Psoas muscle (tissue), 8 donors: ENCODE measurements around the gene MORN1. TPM values are rescaled to one million over a fixed set of nuclear protein-coding genes. Genes with fewer than 3 reads are reported as not detected.

ENCODE experiments used
- ATAC-seq, 4 donors: fragments of 200-7000 bp; cut with Tn5 transposase; one replicate each; pipeline ENCODE4 v1.9.1; 2020; ENCODE audit warnings: moderate library complexity in 3 of 4, mild to moderate bottlenecking in 2 of 4
- DNase-seq, 2 donors: peaks; one replicate each; pipeline ENCODE4 v3.0.0-alpha.2; 2020
- H3K27ac ChIP-seq: fragments of 200-600 bp; one replicate; pipeline ENCODE4 v1.8.0; 2022
- H3K27me3 ChIP-seq, 3 donors: fragments of 200-600 bp in 1 of 3; one replicate each; pipeline versions ENCODE4 v1.6.1 to v1.8.0; 2013 to 2022; ENCODE audit warnings: low read length in 2 of 3, mild to moderate bottlenecking in 2 of 3, moderate library complexity in 1 of 3; ENCODE audit not compliant: insufficient read depth in 3 of 3
- H3K36me3 ChIP-seq, 2 donors: fragments of 200-600 bp in 1 of 2; one replicate each; pipeline versions ENCODE4 v1.6.1 to v1.8.0; 2013 to 2022; ENCODE audit warnings: low read depth in 1 of 2, mild to moderate bottlenecking in 1 of 2, moderate library complexity in 1 of 2; ENCODE audit not compliant: insufficient read depth in 1 of 2
- H3K4me1 ChIP-seq: fragments of 200-600 bp; one replicate; pipeline ENCODE4 v1.8.0; 2022
- H3K4me3 ChIP-seq: fragments of 200-600 bp; one replicate; pipeline ENCODE4 v1.8.0; 2022; ENCODE audit warnings: mild to moderate bottlenecking
- H3K9me3 ChIP-seq: fragments of 200-600 bp; one replicate; pipeline ENCODE4 v1.8.0; 2022
- WGBS, 3 donors: extraction: QIAGEN DNeasy Blood & Tissue Kit; methylation state at CpG; one replicate each; pipeline versions ENCODE4 v1.1.6 to v1.1.7; 2013; 5-methylcytosine and 5-hydroxymethylcytosine counted together
- intact Hi-C, 2 donors: fragments of 100-400 bp; cut with DNase I; formaldehyde crosslinking; loops; one replicate each; pipeline versions ENCODE4 v1.11.0 to v1.14.2; 2022
- polyA plus RNA-seq, 3 donors: library from polyadenylated mRNA; stranded (reverse); fragments of 200-250 nt; gene quantifications; one replicate each; pipeline ENCODE4 v1.2.3, GENCODE V29; 2013
- total RNA-seq, 4 donors: library from RNA; stranded (reverse); fragmentation: NEBNext Ultra II Directional in 2 of 4; extraction: Animal tissue kit (Norgen Biotek cat#: 25700) in 2 of 4; gene quantifications; one replicate each; pipeline versions ENCODE4 v1.2.1 to v1.2.4, GENCODE V29; 2021 to 2023
- TF ChIP-seq, protein P1 (sequence below): fragments of 200-600 bp; IDR thresholded peaks from one replicate; pipeline ENCODE4 v1.8.0; 2022; ENCODE audit warnings: antibody characterized with exemption
- donor health status: healthy with polysubstance abuse.
- donor health status: DM: no; HTN: no; CAD: no; lungs with moderate emphysema.
- donor health status: Bipolar disorder and iron deficiency.
- donor health status: healthy.
- donor health status: DM: yes; HTN: yes; CAD: no.
- donor health status: DM: no; HTN: no; CAD: no.
- donor health status: DM: no; HTN: no; CAD: no.
- donor health status: DM: yes; HTN: yes; CAD: no.

The MORN1 gene
- total and polyA plus RNA-seq, 7 donors, result 1.2 to 7.3 (median 4.2) TPM

DNA sequence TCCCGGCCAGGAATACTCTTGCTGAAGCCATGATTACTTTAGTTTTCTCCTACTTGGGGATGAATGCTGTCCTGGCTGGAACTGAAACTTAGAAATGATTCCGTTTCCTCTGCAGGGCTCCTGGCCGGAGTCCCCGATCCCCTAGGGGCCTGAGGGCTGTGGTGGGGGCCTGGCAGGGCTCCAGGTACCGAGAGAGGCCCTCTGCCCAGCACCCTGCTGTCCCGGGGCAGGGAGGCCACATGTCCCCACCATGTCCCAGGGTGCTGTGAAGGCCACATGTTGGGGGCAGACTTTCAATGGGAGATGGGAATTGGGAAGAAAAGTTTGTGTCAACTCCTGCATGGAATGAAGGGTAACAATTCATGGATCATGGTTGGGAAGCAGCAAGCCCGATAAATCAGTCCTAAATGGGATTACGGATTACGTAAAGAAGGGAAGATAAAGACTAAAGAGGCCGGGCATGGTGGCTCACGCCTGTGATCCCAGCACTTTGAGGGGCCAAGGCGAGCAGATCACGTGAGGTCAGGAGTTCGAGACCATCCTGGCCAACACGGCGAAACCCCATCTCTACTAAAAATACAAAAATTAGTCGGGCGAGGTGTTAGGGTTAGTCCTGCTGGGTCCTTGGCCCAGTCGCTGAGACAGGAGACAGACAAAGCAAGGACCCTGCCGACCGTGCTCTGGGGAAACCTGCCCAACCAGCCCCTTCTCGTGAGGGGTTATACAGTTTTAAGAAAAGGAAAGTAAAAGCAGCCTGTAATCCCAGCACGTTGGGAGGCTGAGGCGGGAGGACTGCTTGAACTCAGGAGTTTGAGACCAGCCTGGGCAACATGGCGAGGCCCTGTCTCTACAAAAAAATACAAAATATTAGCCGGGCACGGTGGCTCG, 37.6 kb downstream of the MORN1 start:
- no peak overlapping the region for H3K4me3 ChIP-seq
- TF ChIP-seq, protein P1, sequence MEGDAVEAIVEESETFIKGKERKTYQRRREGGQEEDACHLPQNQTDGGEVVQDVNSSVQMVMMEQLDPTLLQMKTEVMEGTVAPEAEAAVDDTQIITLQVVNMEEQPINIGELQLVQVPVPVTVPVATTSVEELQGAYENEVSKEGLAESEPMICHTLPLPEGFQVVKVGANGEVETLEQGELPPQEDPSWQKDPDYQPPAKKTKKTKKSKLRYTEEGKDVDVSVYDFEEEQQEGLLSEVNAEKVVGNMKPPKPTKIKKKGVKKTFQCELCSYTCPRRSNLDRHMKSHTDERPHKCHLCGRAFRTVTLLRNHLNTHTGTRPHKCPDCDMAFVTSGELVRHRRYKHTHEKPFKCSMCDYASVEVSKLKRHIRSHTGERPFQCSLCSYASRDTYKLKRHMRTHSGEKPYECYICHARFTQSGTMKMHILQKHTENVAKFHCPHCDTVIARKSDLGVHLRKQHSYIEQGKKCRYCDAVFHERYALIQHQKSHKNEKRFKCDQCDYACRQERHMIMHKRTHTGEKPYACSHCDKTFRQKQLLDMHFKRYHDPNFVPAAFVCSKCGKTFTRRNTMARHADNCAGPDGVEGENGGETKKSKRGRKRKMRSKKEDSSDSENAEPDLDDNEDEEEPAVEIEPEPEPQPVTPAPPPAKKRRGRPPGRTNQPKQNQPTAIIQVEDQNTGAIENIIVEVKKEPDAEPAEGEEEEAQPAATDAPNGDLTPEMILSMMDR, result no peak
- H3K9me3 ChIP-seq, result no peaks in the 10 kb centered on the region
- no peaks in the 10 kb centered on the region for H3K27me3 ChIP-seq
- H3K27ac ChIP-seq, result no peak overlapping the region
- intact Hi-C loops, result no loop called here
- no peaks in the 10 kb centered on the region for H3K4me1 ChIP-seq
- peak; percentile 8 to 52 for DNase-seq
- H3K36me3 ChIP-seq, result no peaks in the 10 kb centered on the region
- no peak for ATAC-seq
- WGBS, 3 donors, result 80 to 84% (median 82%) methylated on average over 28 of the region's 28 CpGs

DNA sequence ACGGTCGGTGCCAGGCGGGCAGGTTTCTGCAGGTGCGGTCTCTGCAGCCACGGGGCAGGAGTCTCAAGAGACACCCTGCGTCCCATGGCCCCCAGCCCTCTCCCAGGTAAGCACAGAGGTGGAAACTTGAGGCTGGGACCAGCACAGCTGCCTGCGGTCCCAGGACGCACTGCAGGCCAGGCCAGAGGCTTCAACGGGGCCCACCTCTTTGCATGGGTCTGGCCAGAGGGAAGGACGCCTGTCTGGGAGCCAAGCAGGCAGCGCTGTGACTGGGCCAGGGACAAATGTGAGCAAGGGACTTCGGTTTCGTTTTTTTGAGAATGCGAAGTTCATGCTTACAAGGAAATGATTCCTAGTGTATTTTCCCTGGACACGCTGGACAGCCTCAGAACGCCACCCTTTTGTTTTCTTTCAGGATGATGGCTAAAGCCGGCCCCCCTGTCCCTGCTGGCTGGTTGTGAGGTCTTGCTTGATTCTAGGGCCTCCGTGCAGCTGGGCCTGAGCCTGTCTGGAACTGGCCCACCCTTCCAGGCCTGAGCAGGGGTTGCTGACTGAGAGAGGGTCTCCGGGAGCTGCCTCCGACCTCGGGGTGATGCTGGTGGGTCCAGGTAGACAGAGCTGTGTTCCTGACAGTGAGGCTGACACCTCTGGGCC, 38.3 kb downstream of the MORN1 start:
- ATAC-seq (no peak), DNase-seq (peak; percentile 13 to 50)
- no peaks in the 10 kb centered on the region for H3K9me3 ChIP-seq
- intact Hi-C loops, result no loop called here
- H3K4me3 ChIP-seq, result no peak overlapping the region
- H3K4me1 ChIP-seq, result no peaks in the 10 kb centered on the region
- no peak overlapping the region for H3K27ac ChIP-seq
- TF ChIP-seq, protein P1, result no peak
- WGBS, 3 donors, result 69 to 73% (median 72%) methylated on average over 20 to 21 of the region's 21 CpGs
- H3K36me3 ChIP-seq, result no peaks in the 10 kb centered on the region
- H3K27me3 ChIP-seq, result no peaks in the 10 kb centered on the region

DNA sequence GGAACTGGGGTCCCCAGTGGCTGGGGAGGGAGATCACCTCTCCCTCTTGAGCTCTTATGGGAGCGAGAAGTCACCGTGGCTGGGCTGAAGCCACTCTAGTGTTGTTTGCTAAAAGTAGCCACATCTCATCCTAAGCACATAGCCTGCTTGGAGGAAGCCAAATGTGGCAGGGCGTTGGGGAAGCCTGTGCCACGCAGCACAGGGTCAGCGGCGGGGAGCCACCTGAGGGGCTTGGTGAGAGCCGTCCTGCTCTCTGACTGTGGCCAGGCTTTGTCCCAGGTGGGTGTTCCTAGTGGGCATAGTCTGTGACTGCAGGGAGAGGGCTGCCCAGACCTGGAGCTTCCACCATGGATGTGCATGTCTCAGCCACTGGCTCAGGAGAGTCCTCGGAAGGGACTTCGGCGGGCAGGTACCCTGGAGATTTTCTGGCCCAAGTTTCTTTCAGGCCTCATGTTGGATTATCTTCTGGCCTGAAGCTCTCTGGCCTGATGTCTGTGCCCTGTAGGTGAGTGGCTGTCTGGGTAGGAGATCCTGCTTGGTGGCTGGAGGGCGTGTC, 38.9 kb downstream of the MORN1 start:
- ATAC-seq, result no peak
- intact Hi-C loops, result no loop called here
- no peaks in the 10 kb centered on the region for H3K4me1 ChIP-seq
- H3K4me3 ChIP-seq, result no peak overlapping the region
- H3K36me3 ChIP-seq, result no peaks in the 10 kb centered on the region
- TF ChIP-seq, protein P1, result no peak
- no peaks in the 10 kb centered on the region for H3K9me3 ChIP-seq
- 93 to 95% (median 93%) methylated on average over 11 of the region's 11 CpGs for WGBS, 3 donors
- DNase-seq, result peak; percentile 7 to 19
- H3K27me3 ChIP-seq, result no peaks in the 10 kb centered on the region
- no peak overlapping the region for H3K27ac ChIP-seq

DNA sequence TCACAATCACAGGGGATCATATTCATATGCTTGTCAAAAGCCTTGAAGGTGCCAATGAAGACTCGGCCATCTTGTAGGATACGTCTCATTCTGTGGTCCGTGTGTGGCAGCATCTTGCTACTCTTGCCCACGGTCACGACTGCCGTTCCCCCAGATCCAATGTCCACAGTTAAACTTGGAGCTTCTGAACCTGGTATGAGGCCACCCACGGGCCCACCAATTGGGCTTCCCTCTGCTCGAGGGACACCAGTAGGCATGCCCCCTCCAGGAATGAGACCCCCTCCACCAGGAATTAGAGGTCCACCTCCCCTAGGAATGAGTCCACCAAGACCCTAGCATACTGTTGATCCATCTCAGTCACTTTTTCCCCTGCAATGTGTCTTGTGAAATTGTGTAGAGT, 39.6 kb downstream of the MORN1 start:
- TF ChIP-seq, protein P1, result no peak
- Histone ChIP-seq H3K4me3 (no peak overlapping the region), H3K9me3 (no peaks in the 10 kb centered on the region), H3K27me3 (no peaks in the 10 kb centered on the region), H3K36me3 (no peaks in the 10 kb centered on the region), H3K4me1 (no peaks in the 10 kb centered on the region), H3K27ac (no peak overlapping the region)
- ATAC-seq, result no peak
- WGBS, 3 donors, result 85 to 91% (median 85%) methylated on average over 8 of the region's 8 CpGs
- intact Hi-C loops, result no loop called here
- DNase-seq, result no peak
